AG09309 (cell line): ENCODE results near the gene PGM2L1.

ENCODE experiments used
- DNase-seq: peaks from one replicate; pipeline ENCODE4 v3.0.0-alpha.2; 2010; ENCODE audit warnings: low read depth
- H3K4me3 ChIP-seq: 2 replicates; pipeline ENCODE4 v1.5.1; 2011; ENCODE audit warnings: mild to moderate bottlenecking, low read depth, low read length, moderate library complexity; ENCODE audit not compliant: control insufficient read depth
- TF ChIP-seq, protein P1 (sequence below): IDR thresholded peaks from 2 replicates; pipeline ENCODE4 v1.5.1; 2011; ENCODE audit warnings: mild to moderate bottlenecking, low read depth, low read length, inconsistent platforms; ENCODE audit not compliant: insufficient read depth, control insufficient read depth; ENCODE audit errors: missing control alignments

Gene PGM2L1

GRCh38 chr11:74403607-74404321 lies 5.5 kb upstream of the PGM2L1 start:
- TF ChIP-seq, protein P1, sequence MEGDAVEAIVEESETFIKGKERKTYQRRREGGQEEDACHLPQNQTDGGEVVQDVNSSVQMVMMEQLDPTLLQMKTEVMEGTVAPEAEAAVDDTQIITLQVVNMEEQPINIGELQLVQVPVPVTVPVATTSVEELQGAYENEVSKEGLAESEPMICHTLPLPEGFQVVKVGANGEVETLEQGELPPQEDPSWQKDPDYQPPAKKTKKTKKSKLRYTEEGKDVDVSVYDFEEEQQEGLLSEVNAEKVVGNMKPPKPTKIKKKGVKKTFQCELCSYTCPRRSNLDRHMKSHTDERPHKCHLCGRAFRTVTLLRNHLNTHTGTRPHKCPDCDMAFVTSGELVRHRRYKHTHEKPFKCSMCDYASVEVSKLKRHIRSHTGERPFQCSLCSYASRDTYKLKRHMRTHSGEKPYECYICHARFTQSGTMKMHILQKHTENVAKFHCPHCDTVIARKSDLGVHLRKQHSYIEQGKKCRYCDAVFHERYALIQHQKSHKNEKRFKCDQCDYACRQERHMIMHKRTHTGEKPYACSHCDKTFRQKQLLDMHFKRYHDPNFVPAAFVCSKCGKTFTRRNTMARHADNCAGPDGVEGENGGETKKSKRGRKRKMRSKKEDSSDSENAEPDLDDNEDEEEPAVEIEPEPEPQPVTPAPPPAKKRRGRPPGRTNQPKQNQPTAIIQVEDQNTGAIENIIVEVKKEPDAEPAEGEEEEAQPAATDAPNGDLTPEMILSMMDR: no peak
- DNase-seq: no peak
- H3K4me3 ChIP-seq: no peak overlapping the region

GRCh38 chr11:74400606-74401005 lies 2.4 kb upstream of the PGM2L1 start:
- no peak for DNase-seq
- no peak overlapping the region for H3K4me3 ChIP-seq
- TF ChIP-seq, protein P1: no peak

- TF ChIP-seq, protein P1: peak; percentile 7
- no peak for DNase-seq
- H3K4me3 ChIP-seq: peak overlapping the region; percentile 62
Observed at GRCh38 chr11:74397501-74398243, 561 bp downstream of the PGM2L1 start.

DNA sequence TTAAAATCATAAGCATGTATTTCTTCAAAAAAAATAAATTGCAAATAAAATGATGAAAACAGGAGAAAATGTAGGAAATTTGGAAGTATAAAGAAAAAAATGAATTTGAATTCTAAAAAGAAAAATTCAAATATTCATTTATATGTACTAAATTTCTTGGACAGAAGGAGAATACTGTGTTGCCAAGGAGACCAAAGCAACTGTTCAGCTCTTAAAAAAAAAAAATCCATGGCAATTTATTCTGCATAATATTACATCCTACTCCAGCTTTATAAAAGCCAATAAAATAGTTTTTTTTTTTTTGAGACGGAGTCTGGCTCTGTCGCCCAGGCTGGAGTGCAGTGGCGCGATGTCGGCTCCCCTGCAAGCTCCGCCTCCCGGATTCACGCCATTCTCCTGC lies 6.0 kb downstream of the PGM2L1 start:
- DNase-seq: no peak
- H3K4me3 ChIP-seq: no peak overlapping the region
- TF ChIP-seq, protein P1: no peak

GRCh38 chr11:74391193-74391592 lies 7.0 kb downstream of the PGM2L1 start:
- TF ChIP-seq, protein P1: no peak
- no peak overlapping the region for H3K4me3 ChIP-seq
- no peak for DNase-seq

- TF ChIP-seq, protein P1: no peak
- H3K4me3 ChIP-seq: no peak overlapping the region
- DNase-seq: no peak
Observed at GRCh38 chr11:74390697-74391096, 7.5 kb downstream of the PGM2L1 start.
